GM18520 (cell line): ENCODE results near the gene GNG14.
A peak's percentile ranks its signal among the peaks of the same experiment; 100 is the strongest.
"Not testable (repeated sequence)": the region's sequence is repeated elsewhere in the genome, so short reads cannot be mapped to it uniquely, and the experiment has no call there.

Experiments
- ATAC-seq: cut with Tn5 transposase; IDR thresholded peaks from one replicate; pipeline ENCODE4 v1.9.1; 2021; ENCODE audit not compliant: unreplicated experiment

Gene GNG14

DNA sequence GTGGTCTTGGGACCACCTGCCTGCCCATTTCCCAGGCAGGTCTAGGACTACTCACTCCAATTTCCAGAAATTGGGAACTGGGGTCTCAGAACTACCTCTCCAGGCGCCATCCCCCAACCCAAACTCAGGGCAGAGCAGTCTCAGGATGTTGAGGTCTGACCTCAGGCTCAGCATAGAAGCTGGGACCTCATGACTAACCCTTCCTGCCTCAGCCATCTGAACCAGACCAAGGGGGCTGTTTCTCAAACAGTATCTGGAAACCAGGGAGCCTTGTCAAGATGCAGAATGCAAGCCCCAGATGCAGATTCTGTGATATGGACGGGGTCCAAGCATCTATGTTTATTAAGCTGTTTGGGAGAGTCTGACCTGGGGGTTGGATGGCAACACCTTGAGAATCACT is 7.3 kb downstream of the GNG14 start:
- ATAC-seq, result no peak

GRCh38 chr19:12695514-12695913 is 7.7 kb downstream of the GNG14 start:
- ATAC-seq, result no peak

GRCh38 chr19:12695997-12696365 is 8.2 kb downstream of the GNG14 start:
- no peak for ATAC-seq

DNA sequence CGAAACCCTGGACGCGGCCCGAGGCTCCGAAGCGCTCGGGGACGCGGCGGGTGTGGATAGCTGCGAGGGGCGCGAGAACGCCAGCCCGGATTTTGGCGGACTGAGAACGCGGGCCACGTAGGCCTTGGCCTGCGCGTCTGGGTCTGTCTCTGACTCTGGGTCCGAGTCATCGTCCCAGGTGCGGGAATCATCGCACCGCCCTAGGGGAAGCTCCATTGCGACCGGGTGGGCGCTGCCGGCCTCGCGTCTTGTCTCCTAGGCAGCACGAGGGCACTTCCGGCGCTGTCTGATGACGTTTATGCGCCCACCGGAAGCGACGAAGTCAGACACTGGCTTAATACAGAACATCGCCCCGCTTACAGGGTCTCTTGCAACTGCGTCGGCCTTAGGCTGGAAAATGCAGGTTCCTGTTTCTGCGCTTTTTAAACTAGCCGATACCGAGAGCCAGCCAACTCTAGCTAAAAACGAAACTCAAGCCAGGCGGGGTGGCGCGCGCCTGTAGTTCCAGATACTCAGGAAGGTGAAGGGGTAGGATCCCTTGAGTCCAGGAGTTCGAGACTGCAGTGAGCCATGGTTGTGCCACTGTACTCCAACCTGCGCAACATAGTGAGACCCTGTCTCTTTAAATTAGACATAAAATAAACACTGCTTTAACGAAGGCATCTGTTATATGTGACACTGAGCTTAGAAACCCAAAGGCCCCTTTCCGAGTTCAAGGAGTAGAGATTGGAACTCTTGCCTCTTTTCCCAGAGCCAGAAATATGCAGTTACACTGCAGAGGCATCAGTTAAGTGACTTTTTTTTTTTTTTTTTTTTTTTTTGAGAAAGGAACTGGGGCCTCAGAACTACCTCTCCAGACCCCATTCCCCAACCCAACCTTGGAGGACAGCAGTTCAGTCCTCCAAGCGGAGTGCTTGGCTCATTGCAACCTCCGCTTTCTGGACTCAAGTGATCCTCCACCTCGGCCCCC is 8.9 kb downstream of the GNG14 start, which contains the start of gene FBXW9:
Gene FBXW9, minus strand, starts transcription at position 266 of the 970 bp plus-strand sequence. Its CDS starts 50 bp downstream, at position 216.
- peak; percentile 85 for ATAC-seq

- ATAC-seq, result not testable (repeated sequence)
Measured at GRCh38 chr19:12697425-12697824, 9.6 kb downstream of the GNG14 start.

GRCh38 chr19:12698138-12698537 is 10.3 kb downstream of the GNG14 start:
- ATAC-seq, result no peak

DNA sequence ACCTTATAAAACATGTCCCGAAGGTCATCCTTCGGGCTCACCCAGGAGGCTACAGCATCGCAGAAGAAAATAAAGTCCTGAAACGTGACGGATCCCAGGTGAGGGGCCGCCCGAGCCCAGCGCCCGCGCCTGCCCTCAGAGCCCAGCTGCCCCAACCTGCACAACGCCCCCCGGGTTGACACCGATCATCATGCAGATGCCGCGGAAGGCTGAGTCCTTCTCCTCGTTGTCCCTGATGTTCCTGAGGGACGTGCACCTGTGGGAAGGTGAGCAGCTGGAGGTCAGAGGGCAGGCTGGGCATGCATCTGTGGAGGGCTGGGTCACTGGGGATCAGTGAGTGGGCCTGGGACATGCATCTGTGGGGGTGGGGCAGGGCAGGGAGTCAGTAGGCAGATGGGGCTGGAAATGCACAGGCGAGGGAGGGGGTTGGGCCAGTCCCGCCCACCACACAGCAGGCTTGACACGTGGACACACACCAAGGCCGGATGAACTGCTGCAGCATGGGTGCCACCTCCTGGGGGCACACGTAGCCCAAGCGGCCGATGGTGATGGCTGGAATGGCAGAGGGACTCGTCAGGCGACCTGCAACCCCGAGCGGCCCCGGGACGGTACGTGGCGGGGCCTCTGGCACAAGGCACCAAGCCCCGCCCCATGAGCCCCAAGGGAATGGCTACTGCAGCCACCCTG is 13.9 kb downstream of the GNG14 start:
- no peak for ATAC-seq

- no peak for ATAC-seq
Measured at GRCh38 chr19:12703046-12703445, 15.2 kb downstream of the GNG14 start.

GRCh38 chr19:12705169-12705568 is 17.4 kb downstream of the GNG14 start:
- no peak for ATAC-seq

- no peak for ATAC-seq
Measured at GRCh38 chr19:12705654-12706331, 18.0 kb downstream of the GNG14 start.

DNA sequence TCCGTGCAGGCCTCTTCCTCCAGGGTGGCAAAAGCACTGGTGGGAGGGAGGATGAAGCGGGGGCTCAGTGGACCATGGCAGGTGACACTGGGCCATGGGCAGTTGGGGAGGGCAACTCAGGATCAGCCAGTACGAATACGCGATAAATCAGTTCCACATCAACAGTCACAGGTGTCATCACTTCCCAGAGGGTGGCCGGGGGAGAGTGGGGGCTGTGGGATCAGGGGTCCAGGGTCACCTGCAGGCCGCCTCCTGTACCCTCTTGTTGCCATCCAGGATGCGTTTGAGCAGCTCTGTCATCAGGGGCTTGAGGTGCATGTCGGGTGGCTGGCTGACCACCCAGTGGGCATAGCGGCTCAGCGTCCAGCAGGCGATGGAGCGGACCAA is 18.5 kb downstream of the GNG14 start:
- ATAC-seq, result no peak

- ATAC-seq, result no peak
Measured at GRCh38 chr19:12708641-12709040, 20.8 kb downstream of the GNG14 start.

DNA sequence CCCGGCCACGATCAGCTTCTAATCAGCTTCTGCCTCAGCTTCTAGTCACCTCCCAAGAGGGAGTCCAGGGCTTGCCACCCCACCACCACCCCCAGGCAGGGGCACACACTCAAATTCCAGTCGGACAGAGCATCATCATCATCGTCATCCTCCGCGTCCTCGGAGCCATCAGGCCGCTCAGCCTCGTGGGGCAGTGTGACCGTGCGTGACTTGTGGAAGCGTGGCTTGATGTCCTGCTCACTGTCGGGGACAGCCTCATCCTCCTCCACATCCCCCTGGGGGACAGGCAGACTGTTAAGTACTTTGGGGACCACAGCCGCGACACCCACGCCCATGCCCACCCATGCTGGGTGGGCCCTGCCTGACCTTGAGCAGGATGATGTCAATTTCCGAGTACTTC is 23.4 kb downstream of the GNG14 start:
- ATAC-seq, result no peak

DNA sequence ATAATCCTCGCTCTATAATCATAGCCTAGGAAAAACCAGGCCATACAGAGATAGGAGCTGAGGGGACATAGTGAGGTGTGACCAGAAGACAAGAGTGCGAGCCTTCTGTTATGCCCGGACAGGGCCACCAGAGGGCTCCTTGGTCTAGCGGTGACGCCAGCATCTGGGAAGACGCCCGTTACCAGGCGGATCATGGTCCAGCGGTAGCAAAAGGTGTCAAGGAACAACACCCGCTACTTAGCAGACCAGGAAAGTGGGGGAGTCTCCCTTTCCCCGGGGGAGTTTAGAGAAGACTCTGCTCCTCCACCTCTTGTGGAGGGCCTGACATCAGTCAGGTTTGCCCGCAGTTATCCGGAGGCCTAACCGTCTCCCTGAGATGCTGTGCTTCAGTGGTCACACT is 24.3 kb downstream of the GNG14 start:
- ATAC-seq, result not testable (repeated sequence)

DNA sequence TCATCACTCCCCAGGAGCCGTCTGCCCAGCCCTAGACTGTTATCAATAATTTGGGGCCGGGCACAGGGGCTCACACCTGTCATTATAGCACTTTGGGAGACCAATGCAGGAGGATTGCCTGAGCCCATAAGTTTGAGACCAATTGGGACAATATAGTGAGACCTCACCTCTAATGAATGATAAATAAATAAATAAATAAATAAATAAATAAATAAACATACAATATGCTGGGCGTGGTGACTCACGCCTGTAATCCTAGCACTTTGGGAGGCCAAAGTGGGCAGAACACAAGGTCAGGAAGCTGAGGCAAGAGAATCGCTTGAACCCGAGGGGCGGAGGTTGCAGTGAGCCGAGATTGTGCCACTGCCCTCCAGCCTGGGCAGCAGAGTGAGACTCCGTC is 25.5 kb downstream of the GNG14 start:
- ATAC-seq, result not testable (repeated sequence)

DNA sequence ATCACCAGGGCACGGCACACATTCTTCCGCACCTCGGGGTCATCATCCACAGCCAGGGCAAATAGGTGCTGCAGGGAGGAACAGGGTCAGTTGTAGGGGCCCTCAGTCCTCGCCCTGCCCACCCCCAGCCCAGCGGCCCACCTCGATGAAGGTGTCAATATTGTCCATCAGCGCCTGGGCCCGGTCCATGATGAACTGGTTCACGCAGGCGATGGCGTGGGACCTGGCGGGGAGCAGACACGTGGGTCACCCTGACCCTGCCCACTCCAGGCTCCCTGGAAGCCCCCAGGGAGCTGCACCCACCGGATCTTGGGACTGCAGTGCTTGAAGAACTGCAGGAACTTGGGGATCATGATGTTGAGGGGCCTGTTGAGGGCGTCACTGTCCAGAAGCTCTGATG is 27.3 kb downstream of the GNG14 start:
- no peak for ATAC-seq

DNA sequence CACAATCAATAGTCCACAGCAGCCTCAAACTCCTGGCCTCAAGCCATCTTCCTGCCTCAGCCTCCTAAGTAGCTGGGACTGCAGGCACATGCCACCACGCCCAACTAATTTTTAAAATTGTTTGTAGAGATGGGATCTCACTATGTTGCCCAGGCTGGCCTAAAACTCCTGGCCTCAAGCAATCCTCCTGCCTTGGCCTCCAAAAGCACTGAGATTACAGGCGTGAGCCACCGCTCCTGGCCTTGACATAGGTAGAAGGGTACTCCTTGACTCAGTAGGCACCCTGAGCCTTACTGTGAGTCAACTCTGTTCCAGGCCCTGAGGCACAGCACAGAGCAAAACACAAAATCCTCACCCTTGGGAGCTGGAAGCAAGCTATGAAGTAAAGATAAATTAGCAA is 28.1 kb downstream of the GNG14 start:
- ATAC-seq, result no peak

DNA sequence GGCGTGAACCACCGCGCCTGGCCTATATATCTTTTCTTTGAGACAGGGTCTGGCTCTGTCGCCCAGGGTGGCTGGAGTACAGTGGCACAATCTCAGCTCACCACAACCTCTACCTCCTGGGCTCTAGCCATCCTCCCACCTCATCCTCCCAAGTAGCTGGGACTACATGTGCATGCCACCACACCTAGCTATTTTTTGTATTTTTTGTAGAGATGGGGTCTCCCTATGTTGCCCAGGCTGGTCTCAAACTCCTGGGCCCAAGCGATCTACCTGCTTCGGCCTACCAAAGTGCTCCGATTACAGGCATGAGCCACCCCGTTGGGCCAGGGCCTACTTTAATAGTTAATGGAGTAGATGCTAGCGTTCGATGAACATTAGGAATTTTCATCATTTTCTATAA is 32.5 kb downstream of the GNG14 start:
- no peak for ATAC-seq

DNA sequence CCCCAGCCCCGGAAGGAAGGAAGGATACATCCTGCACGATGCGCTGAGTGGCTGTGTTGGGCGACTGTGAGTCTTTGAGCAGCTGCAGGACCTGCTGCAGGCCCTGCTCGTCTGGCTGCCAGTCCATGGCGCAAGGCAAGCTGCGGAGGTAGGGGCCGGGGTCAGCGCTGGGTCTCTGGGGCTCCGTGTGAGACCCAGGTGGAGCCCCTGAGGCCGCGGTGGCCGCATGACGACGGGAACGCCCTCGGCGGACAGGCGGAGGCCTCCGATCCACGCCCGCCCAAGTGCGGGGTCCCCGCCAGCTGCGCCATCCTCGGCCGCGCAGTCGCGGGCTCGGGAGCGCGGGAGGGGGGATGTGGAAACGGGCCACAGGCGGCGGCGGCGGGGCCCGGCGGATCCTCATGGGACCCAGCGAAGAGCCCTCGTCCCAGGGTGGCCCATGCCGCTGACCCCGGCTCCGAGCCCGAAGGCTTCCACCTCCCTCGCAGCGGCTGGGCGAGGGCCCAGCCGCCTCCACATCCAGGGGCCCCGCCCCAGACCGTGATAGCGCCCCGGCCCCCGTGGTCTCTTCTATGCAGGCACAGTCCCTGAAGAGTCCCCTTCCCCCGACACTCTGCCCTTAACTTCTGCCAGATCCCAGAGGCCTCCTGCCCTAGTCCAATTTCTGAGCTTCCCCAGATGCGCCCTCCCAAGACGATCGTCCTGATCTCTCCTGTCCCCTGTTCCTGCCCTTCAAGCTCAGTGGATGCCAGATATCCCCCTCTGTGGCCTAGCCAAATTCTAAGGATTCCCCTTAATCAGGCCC is 33.3 kb downstream of the GNG14 start:
- no peak for ATAC-seq

- ATAC-seq, result peak; percentile 12
Measured at GRCh38 chr19:12721656-12722565, 34.1 kb downstream of the GNG14 start.
